GM18868 (cell line): ENCODE results near the gene ARL5B.
A peak's percentile ranks its signal among the peaks of the same experiment; 100 is the strongest.

ENCODE experiments used
- ATAC-seq: cut with Tn5 transposase; IDR thresholded peaks from one replicate; pipeline ENCODE4 v1.9.1; 2021; ENCODE audit warnings: mild to moderate bottlenecking, moderate library complexity; ENCODE audit not compliant: unreplicated experiment

Gene ARL5B

DNA sequence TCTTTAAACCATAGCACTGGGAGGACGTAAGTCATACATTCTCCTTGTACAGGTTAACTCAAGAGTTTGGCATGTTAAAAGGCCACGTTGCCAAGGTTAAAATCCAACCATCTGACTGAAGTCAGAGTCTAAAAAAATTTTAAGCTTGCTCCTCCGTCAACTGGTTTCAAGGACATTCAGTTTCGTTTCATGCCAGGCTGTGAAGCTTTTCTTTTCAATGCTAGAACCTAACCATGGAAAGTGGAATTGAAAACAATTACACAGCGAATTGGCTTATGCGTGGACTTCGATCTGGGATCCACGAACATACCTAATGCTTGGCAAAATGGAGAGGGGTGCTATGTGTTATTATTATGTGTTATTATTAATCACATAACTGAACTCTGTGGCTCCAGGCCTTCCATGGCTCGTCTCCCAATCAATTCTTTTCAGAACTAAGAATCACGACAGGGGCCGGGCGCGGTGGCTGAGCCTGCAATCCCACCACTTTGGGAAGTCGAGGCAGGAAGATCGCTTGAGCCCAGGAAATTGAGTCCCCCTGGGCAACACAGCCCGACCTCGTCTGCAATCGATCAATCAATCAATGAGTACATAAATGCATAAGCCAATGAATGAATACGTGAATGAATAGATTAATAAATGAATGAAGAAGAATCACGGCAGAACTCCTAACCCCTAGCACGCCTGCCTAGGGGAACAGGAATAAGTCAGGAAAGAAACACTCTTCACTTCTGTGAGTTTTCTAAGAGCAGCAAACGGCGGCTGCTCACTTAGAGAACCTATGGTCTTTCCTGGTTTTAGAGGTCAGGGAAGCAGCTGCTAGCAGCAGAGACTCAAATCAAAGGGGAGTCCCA lies 733 bp upstream of the ARL5B start:
- ATAC-seq = peak; percentile 9

DNA sequence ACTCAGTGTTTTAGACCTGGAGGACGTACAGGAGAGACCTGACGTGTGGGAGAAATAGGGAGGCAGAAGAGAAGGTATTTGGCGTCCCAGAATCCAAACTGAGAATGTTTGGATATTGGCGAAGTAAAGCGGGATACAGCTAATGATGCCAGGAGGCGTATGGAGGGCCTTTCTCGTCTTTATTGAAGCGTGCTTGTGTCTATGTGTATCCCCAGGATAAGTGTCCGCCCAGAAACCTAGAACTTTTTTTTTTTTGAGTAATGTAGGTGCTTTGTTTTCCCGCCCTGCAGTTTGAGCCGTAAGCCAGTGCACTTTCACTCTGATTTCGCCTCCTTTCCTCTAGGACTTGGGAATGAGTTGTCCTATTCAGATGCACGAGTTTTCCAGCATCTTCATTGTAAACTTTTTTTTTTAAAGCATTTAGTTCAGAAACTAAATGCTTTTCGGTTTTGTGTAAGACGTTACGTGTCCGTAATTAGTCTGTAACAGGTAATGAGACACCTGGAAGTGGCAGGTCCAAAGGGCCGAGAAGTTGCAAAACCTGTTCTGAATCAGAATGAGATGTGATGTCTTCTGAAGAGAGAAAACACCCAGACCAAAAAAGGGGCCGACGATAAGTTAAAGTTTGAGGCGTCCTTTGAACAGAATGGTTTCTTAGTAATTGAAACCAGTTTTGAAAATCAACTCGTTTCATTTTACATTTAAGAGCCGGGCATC lies 746 bp downstream of the ARL5B start:
- peak; percentile 17 for ATAC-seq

- no peak for ATAC-seq
These were observed 1.7 kb downstream of the ARL5B start for GRCh38 chr10:18660816-18661431.

DNA sequence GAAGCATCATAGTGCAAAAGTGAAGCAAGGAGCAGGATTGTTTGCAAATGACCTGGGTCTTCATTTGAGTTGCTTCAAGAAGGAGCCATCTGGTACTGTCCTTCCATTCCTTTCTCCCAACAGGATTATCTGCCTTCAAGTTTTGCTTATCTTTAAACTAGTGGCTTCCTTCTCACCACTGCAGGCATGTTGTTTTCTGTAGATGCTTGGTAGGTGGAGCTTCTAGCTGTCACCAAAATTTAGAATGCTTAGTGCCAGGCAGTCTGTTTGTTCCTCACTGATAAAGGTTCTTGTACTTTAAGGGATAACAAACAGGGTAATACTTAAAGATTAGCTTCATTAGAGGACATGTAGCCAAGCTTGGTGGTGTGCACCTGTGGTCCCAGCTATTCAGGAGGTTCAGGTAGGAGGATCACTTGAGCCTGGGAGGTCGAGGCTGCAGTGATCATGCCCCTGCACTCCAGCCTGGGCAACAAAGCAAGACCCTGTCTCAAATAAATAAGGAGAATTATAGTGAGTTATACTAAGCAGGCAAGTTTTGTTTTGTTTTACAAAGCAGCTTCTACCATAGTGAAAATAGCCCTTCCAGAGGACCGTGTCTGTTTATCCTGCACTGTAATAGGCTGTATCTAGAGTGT lies 5.7 kb downstream of the ARL5B start:
- ATAC-seq = no peak

GRCh38 chr10:18665815-18666558 lies 6.8 kb downstream of the ARL5B start:
- ATAC-seq = no peak

GRCh38 chr10:18666810-18667209 lies 7.6 kb downstream of the ARL5B start:
- no peak for ATAC-seq

GRCh38 chr10:18668026-18668425 lies 8.8 kb downstream of the ARL5B start:
- no peak for ATAC-seq

DNA sequence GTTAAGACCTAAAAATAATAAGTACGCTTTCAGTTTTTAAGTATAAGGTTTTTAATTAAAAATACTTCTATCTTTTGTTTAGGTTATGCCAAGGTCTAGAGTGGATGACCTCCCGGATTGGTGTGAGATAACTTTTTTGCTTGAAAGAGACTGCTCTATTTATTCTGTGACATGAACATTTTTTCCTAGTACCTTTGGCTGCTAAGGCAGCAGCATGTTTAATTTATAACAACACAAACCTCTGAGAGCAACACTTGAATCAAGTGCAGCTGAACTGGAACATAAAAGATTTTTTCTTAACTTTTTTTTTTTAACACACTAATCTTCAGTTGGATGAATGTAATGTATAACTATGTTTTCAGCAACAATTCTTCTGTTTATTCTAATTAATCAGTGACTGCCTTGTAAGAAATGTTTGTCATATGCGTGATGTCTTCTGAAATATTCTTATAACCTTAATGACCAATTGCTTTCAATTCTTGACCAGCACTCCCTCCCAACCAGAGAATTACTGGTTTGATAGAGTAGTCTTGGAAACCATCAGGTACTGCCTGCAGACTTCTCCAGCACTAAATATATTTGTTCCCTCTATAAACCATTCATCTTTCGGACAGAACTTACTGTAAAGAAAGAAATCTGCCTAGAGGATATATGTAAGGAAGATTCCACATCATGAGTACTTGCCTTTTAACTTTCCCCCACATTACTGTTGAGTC lies 16.0 kb downstream of the ARL5B start:
- ATAC-seq = no peak

DNA sequence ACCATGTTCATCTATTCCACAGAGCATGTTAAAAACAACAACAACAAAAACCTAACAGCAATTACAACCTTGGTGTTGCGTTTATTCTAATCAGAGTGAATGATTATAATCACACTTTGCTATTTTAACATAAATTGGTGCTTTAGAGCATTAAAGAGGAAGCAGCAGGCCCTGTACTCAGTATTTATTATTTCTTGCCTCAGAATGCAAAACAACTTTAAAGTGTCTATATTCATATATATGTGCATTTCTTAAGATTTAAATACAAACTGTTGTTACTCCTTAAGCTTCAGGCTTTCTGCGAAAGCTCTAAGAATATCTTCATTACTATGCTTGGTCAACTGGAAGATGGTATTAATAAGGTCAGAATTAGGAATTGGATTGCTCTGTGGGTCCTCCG lies 21.5 kb downstream of the ARL5B start:
- ATAC-seq = no peak

- no peak for ATAC-seq
These were observed 22.1 kb downstream of the ARL5B start for GRCh38 chr10:18681366-18681765.

DNA sequence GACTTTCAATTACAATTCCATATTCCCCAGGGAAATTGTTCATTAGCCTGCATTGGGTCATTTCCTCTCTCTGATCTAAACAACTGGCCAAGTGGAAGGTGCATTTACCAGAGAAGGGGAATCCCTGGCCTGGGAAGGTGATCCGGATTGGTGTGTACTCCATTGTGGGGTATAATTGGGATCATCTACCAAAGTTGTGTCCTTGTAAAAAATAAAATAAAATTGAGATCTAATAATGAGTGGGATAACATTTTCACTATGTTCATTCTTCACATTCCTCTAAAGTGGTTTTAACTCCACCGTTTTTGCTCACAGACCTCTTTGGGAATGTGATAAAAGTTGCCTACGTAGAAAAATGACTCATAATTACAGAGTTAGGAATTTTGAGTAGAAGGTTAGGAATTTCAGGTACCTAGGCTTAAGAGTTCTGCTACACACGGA lies 22.8 kb downstream of the ARL5B start:
- ATAC-seq = no peak

DNA sequence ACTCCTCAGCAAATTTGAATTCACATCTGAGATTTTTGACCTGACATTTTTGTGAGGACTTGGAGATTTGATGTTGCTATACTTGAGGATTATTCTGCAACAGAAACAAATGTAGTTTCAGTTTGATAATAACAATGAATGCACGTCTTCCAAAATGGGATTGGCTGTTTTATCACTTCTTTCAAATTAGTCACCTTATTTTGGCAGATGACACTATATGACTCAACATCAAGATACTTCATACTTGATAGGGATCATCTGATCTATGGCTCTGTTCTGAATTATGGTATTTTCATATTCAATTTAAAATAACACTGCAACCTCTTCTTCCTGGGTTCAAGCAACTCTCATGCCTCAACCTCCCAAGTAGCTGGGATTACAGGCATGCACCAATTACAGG lies 24.2 kb downstream of the ARL5B start:
- ATAC-seq = no peak

- ATAC-seq = no peak
These were observed 25.2 kb downstream of the ARL5B start for GRCh38 chr10:18684416-18684815.

- ATAC-seq = no peak
These were observed 25.7 kb downstream of the ARL5B start for GRCh38 chr10:18684953-18685352.

- no peak for ATAC-seq
These were observed 26.3 kb downstream of the ARL5B start for GRCh38 chr10:18685555-18685954.

DNA sequence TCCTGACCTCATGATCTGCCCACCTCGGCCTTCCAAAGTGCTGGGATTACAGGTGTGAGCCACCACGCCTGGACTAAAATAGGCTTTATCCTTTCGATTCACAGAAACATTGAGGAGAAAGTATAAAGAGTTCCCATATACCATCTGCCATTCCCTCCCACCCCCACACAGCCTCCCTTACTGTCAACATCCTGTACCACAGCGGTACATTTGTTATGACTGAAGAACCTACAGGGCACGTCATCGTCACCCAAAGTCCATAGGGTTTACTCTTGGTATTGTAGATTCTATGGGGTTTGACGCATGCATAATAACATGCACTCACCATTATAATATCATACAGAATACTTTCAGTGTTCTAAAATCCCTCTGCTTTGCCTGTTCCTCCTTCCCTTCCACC lies 28.0 kb downstream of the ARL5B start:
- ATAC-seq = no peak

DNA sequence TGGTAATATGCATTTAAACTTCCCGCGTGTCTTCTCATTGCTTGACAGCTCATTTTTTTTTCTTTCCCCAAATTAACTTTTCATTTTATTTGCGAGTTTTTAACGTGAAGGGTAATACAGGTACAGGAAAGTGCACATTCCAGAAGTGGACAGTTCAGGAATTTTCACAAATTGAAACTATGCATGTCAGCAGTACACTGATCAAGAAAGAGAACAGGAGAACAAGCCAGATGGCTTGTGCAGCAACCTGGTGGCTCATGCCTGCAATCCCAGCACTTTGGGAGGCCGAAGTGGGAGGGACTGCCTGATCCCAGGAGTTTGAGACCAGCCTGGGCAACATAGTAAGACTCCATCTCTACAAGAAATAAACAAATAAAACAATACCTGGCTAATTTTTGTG lies 28.5 kb downstream of the ARL5B start:
- no peak for ATAC-seq

DNA sequence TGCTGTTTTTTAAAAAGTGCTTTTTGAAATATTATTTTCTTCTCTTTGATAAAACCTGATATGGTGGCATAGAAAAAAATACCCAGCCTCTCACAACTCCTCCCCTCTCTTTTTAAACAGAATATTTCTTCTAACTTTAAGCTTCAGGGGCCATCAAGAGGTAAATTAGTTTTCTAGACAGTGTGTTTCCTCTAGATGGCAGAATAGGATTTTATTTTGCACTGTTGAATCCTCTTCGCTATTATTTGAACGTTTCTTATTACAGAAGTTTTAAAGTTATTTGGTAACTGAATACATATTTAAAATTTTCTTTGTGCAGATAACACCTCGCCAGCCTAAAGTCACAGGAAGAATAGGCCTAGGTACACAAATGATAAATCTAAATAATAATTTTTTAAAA lies 30.3 kb downstream of the ARL5B start:
- ATAC-seq = no peak

DNA sequence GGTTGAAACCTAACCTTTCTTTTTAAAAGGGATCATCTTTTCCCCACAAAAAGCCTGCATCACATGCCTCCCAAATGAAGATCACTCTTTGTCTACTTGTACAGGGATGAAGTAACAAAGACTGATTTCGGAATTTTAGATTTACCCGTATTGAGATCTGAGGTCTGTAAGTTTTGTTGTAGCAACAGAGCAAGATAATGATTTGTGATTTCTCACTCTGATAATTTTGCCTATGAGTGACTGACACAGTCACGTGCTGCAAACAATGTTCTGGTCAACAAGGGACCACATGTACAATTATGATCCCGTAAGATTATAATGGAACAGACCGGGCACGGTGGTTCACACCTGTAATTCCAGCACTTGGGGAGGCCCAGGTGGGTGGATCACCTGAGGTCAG lies 31.3 kb downstream of the ARL5B start:
- no peak for ATAC-seq
